Peyer's patch (tissue), 4 donors: ENCODE results near the gene FAM83F. TPM values are rescaled to one million over a fixed set of nuclear protein-coding genes. Genes with fewer than 3 reads are reported as not detected.

Source experiments
- DNase-seq, 3 donors: peaks; one replicate each; pipeline ENCODE4 v3.0.0-alpha.2; 2017 to 2019
- H3K27ac ChIP-seq, 4 donors: fragments of 200-600 bp; sonication (generic); one replicate each; pipeline ENCODE4 v1.5.1; 2016 to 2019
- H3K27me3 ChIP-seq, 2 donors: fragments of 200-600 bp; sonication (generic); one replicate each; pipeline ENCODE4 v1.5.1; 2019
- H3K36me3 ChIP-seq, 3 donors: fragments of 200-600 bp; sonication (generic); one replicate each; pipeline ENCODE4 v1.5.1; 2016 to 2019
- H3K4me1 ChIP-seq, 4 donors: fragments of 200-600 bp; sonication (generic); one replicate each; pipeline ENCODE4 v1.5.1; 2016 to 2019
- H3K4me3 ChIP-seq, 4 donors: fragments of 200-600 bp; sonication (generic); 1 replicate in 3 of 4; 2 replicates in 1 of 4; pipeline ENCODE4 v1.5.1; 2016 to 2019; ENCODE audit warnings: mild to moderate bottlenecking in 1 of 4
- H3K9me3 ChIP-seq, 4 donors: fragments of 200-600 bp; sonication (generic); one replicate each; pipeline ENCODE4 v1.5.1; 2016 to 2019; ENCODE audit warnings: mild to moderate bottlenecking in 1 of 4
- POLR2A ChIP-seq, 2 donors: fragments of 450-650 bp; IDR thresholded peaks; one replicate each; pipeline ENCODE4 v1.5.1; 2017; ENCODE audit warnings: antibody characterized with exemption in 2 of 2, mild to moderate bottlenecking in 2 of 2, moderate library complexity in 2 of 2
- total RNA-seq, 4 donors: library from RNA; depleted of rRNA; stranded (reverse); fragments of >200 nt; gene quantifications; one replicate each; pipeline ENCODE4 v1.1.0, GENCODE V29; 2016
- TF ChIP-seq, protein P1 (sequence below), 6 experiments: fragments of 450-650 bp in 4 of 6; fragments of 200-600 bp in 2 of 6; sonication (generic) in 1 of 6; IDR thresholded peaks; one replicate each; pipeline ENCODE4 v1.5.1; 2017 to 2019; ENCODE audit warnings: antibody characterized with exemption in 6 of 6, mild to moderate bottlenecking in 3 of 6, moderate library complexity in 1 of 6

FAM83F gene
- total RNA-seq, 4 donors from 2014 or later: 9.9 to 66.0 (median 51.1) TPM

- H3K27me3 ChIP-seq: no peaks in the 10 kb centered on the region
- no peak overlapping the region for H3K4me3 ChIP-seq
- no peaks in the 10 kb centered on the region for H3K9me3 ChIP-seq
- H3K27ac ChIP-seq: no peak overlapping the region
- H3K36me3 ChIP-seq: no peaks in the 10 kb centered on the region
- TF ChIP-seq, protein P1, sequence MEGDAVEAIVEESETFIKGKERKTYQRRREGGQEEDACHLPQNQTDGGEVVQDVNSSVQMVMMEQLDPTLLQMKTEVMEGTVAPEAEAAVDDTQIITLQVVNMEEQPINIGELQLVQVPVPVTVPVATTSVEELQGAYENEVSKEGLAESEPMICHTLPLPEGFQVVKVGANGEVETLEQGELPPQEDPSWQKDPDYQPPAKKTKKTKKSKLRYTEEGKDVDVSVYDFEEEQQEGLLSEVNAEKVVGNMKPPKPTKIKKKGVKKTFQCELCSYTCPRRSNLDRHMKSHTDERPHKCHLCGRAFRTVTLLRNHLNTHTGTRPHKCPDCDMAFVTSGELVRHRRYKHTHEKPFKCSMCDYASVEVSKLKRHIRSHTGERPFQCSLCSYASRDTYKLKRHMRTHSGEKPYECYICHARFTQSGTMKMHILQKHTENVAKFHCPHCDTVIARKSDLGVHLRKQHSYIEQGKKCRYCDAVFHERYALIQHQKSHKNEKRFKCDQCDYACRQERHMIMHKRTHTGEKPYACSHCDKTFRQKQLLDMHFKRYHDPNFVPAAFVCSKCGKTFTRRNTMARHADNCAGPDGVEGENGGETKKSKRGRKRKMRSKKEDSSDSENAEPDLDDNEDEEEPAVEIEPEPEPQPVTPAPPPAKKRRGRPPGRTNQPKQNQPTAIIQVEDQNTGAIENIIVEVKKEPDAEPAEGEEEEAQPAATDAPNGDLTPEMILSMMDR (IDR thresholded peaks at IDR 0.05): no peak
- TF ChIP-seq POLR2A (IDR thresholded peaks at IDR 0.05): no peak
- peaks cover 0 to 11% (median 7%) of the 10 kb centered on the region in 4 donors for H3K4me1 ChIP-seq
- DNase-seq: no peak
Measured at GRCh38 chr22:39956932-39957664, 37.7 kb upstream of the FAM83F start.

- H3K4me3 ChIP-seq: no peak overlapping the region
- H3K4me1 ChIP-seq: peaks cover 0 to 11% (median 7%) of the 10 kb centered on the region in 4 donors
- no peaks in the 10 kb centered on the region for H3K9me3 ChIP-seq
- no peak for DNase-seq
- TF ChIP-seq, protein P1 (IDR thresholded peaks at IDR 0.05): no peak
- no peak for TF ChIP-seq POLR2A (IDR thresholded peaks at IDR 0.05)
- H3K36me3 ChIP-seq: no peaks in the 10 kb centered on the region
- H3K27me3 ChIP-seq: no peaks in the 10 kb centered on the region
- no peak overlapping the region for H3K27ac ChIP-seq
Measured at GRCh38 chr22:39958009-39958711, 36.6 kb upstream of the FAM83F start.

GRCh38 chr22:39958949-39959639 lies 35.7 kb upstream of the FAM83F start:
- TF ChIP-seq, protein P1 (IDR thresholded peaks at IDR 0.05): no peak
- no peak for TF ChIP-seq POLR2A (IDR thresholded peaks at IDR 0.05)
- H3K4me1 ChIP-seq: peaks cover 0 to 11% (median 7%) of the 10 kb centered on the region in 4 donors
- no peaks in the 10 kb centered on the region for H3K27me3 ChIP-seq
- H3K27ac ChIP-seq: no peak overlapping the region
- H3K4me3 ChIP-seq: no peak overlapping the region
- no peaks in the 10 kb centered on the region for H3K36me3 ChIP-seq
- DNase-seq: no peak
- no peaks in the 10 kb centered on the region for H3K9me3 ChIP-seq

GRCh38 chr22:39959640-39960447 lies 34.9 kb upstream of the FAM83F start, which contains the start of gene TMA7B:
TMA7B (plus strand) TSS chr22:39960397; CDS start chr22:39964375, 3,978 bp downstream.
- Histone ChIP-seq H3K4me3 (no peak within 1 kb of the TSS), H3K9me3 (no peaks in the 10 kb centered on the region), H3K27ac (peak within 1 kb of the TSS; percentile 25 to 53 (median 40)), H3K4me1 (peaks cover 0 to 11% (median 7%) of the 10 kb centered on the region in 4 donors), H3K36me3 (no peaks in the 10 kb centered on the region), H3K27me3 (no peaks in the 10 kb centered on the region)
- peak in 2 of 3 donors; percentile 25 to 66 for DNase-seq
- TF ChIP-seq POLR2A (IDR thresholded peaks at IDR 0.05): no peak
- TF ChIP-seq, protein P1 (IDR thresholded peaks at IDR 0.05): peak in 4 of 6 experiments; percentile 16 to 50 (median 46)
